Activated T-helper 1 cell treated with anti-CD3 and anti-CD28 coated beads, Interleukin-2, amount 50 U/mL, for 16 hours (primary cell): Measurements from ENCODE around the gene ANKRD12.
"Not testable (repeated sequence)": the region's sequence is repeated elsewhere in the genome, so short reads cannot be mapped to it uniquely, and the experiment has no call there.

ENCODE experiments used
- DNase-seq, 2 donors: peaks; one replicate each; pipeline ENCODE4 v3.0.0-alpha.2; 2020; ENCODE audit warnings: low read depth in 1 of 2, low spot score in 1 of 2

Gene ANKRD12

GRCh38 chr18:9140984-9141383 is 4.4 kb downstream of the ANKRD12 start:
- no peak for DNase-seq

- DNase-seq, result no peak
Observed at GRCh38 chr18:9146224-9146623, 9.6 kb downstream of the ANKRD12 start.

DNA sequence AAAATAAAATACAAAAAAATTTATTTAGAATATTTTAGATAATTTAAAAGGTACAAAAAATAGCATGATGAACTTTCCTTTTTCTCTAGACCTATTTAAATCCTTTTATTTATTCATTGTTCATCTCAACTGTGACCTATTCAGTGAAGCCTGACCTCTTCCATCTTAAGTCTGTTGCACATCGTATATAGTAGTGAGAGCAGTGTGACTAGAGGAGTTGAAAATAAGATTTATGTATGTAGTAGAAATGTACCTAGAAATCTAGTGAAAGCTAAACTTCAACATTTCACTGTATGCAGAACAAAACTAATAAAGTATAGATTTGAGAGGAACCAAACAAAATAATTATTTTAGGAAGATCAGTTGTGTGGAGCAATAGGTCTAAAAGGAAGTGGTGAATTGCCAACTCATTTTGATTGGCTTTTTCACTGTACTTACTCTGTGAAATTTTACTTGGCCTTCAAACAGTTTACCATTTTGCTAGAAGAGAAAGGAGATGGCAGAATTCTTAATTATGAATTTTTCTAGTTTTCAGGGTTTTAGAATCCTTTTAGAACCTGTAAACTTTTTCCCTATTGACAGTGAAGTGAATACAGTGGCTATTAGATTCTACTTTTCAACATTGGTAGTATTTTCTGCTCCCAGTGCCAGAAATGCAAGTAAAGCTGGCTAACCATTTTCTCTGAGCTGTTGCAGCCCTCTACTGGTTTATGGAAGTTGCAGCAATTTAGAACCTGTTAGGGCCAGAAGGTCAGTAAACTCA is 11.0 kb downstream of the ANKRD12 start:
- DNase-seq, result no peak

- DNase-seq, result no peak
Observed at GRCh38 chr18:9148203-9148552, 11.6 kb downstream of the ANKRD12 start.

DNA sequence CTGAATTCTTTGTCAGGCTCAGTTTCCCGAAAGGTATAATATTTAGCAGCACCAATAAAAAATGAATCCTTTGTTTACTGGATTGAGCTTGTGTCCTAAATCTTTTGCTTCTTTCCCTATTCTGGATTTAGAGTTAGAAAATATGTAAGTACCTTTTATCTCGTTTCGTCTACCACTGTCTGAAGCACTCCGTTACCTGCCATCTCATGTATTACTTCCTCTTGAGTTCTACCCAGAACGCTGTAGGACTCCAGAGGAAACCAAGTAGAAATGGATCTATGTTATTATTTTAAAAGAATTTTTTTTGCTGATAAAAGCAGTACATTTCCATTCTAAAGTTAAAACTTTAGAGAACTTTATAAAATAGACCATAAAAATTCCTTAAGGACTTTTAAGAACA is 13.5 kb downstream of the ANKRD12 start:
- DNase-seq, result no peak

DNA sequence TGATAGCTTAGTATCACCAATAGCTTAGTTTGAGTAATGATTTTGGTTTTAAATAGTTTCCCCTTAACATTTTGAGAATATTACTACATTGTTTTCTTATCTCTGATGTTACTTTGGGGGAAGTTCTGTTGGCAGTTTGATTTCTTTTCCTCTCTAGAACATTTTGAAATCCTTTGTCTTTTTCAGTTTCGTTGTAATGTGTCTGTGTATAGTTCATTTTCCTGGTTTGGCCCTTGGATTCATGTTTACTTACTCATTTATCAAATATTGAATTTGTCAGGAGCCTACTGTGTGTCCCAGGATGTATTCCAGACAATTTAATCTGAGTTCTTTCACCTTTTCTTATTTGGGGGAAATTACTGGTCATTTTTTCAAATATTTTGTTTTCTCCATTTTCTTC is 16.7 kb downstream of the ANKRD12 start:
- DNase-seq, result no peak

DNA sequence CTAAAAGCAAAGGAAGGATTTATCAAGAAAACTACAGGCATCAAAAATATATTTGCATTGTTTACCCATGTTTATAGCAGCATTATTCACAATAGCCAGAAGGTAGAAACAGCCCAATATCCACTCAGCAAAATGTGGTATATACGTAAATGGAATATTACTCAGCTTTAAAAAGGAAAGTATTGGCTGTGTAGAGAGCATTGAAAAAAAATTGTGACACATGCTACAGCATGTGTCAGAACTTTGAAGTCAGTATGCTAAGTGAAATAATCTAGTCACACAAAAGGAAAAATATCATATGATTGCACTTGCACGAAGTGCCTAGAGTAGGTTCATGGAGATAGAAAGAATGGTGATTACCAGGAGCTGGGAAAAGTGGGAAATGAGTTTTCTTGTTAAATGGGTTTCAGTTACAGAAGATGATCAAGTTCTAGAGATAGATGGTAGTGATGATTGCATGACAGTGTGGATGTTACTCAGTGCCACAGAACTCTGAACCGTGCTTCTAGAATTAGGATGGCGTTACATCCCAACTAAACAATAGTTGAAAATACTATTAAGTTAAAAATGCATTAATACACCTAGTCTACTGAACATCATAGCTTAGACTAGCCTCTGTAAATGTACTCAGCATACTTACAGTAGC is 20.1 kb downstream of the ANKRD12 start:
- no peak for DNase-seq

GRCh38 chr18:9157806-9158205 is 21.2 kb downstream of the ANKRD12 start:
- no peak for DNase-seq

DNA sequence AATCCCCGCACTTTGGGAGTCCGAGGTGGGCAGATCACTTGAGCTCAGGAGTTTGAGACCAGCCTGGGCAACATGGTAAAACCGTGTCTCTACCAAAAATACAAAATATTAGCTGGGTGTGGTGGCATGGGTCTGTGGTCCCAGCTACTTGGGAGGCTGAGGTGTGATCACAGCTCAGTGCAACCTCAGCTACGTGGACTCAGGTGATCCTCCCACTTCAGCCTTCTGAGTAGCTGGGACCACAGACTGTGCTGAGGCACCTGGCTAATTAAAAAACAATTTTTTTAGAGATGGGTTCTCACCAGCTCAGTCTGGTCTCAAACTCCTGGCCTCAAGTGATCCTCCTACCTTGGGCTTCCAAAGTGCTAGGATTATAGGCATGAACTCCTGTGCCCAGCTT is 23.4 kb downstream of the ANKRD12 start:
- DNase-seq, result no peak

- DNase-seq, result not testable (repeated sequence)
Observed at GRCh38 chr18:9162663-9163062, 26.1 kb downstream of the ANKRD12 start.

DNA sequence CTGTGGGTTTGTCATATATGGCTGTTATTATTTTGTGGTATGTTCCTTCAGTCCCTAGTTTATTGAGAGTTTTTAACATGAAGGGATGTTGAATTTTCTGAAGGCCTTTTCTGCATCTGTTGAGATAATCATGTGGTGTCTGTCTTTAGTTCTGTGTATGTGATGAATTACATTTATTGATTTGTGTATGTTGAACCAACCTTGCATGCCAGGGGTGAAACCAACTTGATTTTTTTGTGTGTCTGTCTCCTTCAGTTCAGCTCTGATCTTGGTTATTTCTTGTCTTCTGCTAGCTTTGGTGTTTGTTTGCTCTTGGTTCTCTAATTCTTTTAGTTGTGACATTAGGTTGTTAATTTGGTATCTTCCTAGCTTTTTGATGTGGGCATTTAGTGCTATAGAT is 27.6 kb downstream of the ANKRD12 start:
- DNase-seq, result not testable (repeated sequence)

DNA sequence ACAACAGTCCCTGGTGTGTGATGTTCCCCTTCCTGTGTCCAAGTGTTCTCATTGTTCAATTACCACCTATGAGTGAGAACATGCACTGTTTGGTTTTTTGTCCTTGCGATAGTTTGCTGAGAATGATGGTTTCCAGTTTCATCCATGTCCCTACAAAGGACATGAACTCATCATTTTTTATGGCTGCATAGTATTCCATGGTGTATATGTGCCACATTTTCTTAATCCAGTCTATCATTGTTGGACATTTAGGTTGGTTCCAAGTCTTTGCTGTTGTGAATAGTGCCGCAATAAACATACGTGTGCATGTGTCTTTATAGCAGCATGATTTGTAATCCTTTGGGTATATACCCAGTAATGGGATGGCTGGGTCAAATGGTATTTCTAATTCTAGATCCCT is 29.3 kb downstream of the ANKRD12 start:
- DNase-seq, result not testable (repeated sequence)

DNA sequence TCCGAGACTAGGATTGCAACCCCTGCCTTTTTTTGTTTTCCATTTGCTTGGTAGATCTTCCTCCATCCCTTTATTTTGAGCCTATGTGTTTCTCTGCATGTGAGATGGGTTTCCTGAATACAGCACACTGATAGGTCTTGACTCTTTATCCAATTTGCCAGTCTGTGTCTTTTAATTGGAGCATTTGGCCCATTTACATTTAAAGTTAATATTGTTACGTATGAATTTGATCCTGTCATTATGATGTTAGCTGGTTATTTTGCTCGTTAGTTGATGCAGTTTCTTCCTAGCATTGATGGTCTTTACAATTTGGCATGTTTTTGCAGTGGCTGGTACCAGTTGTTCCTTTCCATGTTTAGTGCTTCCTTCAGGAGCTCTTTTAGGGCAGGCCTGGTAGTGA is 32.9 kb downstream of the ANKRD12 start:
- DNase-seq, result not testable (repeated sequence)

DNA sequence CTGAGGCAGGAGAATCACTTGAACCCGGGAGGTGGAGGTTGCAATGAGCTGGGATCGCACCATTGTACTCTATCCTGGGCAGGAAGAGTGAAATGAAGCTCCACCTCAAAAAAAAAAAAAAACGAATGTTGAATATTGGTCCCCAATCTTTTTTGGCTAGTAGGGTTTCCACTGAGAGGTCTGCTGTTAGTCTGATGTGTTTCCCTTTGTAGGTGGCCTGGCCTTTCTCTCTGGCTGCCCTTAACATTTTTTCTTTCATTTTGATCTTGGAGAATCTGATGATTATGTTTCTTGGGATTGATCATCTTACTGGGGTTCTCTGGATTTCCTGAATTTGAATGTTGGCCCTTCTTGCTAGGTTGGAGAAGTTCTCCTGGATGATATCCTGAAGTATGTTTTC is 35.3 kb downstream of the ANKRD12 start:
- DNase-seq, result not testable (repeated sequence)

DNA sequence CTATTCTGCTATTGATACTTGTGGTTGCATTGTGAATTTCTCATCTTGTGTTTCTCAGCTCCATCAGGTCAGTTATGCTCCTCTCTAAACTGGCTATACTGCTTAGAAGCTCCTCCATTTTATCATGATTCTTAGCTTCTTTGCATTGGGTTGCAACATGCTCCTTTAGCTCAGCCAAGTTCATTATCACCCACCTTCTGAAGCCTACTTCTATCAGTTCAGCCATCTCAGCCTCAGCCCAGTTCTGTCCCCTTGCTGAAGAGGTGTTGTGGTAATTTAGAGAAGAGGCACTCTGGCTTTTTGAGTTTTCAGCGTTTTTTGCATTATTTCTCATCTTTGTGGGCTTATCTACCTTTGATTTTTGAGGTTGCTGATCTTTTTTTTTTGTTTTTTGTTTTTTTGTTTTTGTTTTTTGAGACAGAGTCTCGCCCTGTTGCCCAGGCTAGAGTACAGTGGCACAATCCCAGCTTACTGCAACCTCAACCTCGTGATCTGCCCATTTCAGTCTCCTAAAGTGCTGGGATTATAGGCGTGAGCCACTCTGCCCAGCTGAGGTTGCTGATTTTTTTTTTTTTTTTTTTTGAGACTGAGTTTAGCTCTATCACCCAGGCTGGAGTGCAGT is 36.0 kb downstream of the ANKRD12 start:
- no peak for DNase-seq

- no peak for DNase-seq
Observed at GRCh38 chr18:9173770-9174233, 37.2 kb downstream of the ANKRD12 start.

DNA sequence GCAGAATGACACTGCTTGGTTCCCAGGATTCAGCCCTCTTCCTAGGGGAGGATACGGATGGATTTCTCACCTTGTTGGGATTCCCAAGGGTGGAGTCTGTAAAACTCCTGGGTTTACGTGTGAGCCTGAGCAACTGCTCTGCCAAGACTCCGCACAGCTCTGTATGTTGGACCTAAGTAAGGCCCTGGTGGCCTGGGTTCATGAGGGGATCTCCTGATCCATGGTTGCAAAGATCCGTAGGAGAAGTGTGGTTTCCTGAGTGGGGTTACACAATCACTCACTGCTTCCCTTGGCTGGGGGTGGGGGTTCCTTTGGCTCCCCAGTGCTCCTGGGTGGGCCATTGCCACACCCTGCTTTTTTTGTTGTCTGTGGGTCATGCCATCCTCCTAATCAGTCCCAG is 37.7 kb downstream of the ANKRD12 start:
- DNase-seq, result no peak

DNA sequence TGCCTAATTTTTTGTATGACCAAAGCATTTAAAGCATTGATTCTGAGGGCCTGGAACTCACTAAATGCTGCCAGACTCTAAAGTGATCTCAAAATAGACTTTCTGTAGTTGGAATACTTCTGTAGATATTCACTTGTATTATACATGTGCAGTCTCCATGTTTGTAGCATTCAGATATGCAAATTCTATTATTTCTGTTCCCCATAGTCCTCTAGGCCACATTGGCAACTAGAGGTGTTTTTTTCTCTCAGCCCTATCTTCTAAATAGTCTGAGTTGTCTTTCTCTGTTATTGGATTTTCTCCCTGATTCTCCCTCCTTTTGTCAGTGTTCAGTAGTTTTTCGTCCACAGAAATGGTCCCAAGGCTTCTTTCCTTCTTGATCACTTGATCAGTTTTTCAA is 38.5 kb downstream of the ANKRD12 start:
- DNase-seq, result no peak

DNA sequence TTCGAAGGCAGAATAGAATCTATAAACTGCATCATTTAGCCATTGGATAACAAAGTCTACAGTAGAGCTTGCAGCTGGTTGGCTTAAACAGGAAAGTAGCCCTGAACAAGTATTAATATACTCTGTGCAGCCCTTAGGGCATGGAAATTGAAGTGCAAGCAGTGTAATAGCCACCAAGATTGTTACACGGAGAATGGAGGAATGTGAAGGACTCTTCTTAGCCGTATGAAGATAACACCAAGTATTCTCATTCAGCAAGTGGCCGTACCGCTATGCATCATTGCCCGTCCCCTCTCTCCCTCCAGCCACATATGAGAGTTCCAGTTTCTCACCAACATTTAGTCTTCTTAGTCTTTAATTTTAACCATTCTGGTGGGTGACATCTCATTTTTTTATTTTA is 40.5 kb downstream of the ANKRD12 start:
- DNase-seq, result no peak

GRCh38 chr18:9177466-9177865 is 40.9 kb downstream of the ANKRD12 start:
- no peak for DNase-seq

GRCh38 chr18:9178557-9178956 is 42.0 kb downstream of the ANKRD12 start:
- no peak for DNase-seq

DNA sequence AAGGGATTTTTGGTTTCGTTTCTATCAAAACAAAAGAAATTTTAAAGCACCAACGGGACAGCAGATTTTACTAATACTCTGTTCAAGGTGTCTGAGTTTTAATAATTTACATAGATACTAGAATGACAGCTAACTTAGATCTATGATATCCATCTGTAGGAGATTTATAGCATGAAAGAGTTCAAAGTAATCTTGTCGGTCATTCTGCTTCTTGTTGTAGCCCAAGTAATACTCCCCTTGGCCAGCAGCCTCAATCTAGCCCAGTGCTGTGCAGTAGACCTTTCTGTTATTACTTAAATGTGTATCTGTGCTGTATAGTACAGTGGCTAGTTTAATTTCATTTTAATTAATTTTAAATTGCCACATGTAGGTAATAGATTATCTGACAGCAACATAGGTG is 44.7 kb downstream of the ANKRD12 start:
- no peak for DNase-seq
